GM18520 (cell line): ENCODE results near the gene DGKG.
A peak's percentile ranks its signal among the peaks of the same experiment; 100 is the strongest.

ENCODE experiments used
- ATAC-seq: cut with Tn5 transposase; IDR thresholded peaks from one replicate; pipeline ENCODE4 v1.9.1; 2021; ENCODE audit not compliant: unreplicated experiment

DGKG gene

DNA sequence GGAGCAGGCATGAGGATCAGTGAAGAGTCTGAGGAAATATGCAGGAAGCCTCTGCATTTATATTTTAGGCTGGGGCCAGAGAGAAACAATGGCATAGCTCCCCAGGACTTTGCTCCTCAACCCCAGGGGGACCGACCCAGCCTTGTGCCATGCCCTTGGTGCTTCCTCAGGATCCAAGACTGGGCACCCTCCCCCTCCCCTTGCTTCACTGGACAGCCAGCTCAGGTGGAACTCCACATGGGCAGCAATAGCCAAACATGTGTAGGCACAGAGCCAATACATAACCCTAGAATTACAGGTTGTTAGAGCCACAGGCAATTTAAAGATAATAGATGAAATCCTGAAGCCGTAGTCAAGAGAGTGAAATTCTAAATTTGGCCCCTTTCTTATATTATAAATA is 180.1 kb downstream of the DGKG start:
- ATAC-seq: no peak

DNA sequence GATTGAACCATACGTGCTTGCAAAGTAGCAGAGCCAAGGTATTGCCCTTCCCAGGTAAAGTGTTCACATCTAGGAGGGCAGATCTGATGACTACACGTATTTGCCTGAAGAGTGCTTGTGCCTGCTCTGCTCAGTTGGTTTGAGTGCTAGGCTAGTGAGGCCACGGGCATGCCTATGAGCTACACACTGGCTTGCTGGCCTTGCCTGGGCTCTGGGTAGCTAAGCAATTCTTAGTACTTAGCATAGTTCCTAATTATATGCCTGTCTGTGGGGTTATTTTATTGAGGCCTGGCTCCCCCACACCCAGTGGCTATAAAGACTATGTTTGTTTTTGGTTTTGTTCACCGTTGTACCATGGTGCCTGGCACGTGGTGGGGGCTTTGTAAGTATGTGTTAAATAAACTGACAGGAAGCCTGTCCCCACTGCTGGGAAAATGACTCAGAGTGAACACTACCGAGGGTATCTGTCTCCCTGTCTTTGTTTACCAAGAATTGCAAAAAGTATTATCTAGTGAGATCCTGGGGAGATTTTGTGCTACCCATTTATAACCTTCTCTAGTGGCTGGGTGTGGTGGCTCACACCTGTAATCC is 181.0 kb downstream of the DGKG start:
- ATAC-seq: no peak

DNA sequence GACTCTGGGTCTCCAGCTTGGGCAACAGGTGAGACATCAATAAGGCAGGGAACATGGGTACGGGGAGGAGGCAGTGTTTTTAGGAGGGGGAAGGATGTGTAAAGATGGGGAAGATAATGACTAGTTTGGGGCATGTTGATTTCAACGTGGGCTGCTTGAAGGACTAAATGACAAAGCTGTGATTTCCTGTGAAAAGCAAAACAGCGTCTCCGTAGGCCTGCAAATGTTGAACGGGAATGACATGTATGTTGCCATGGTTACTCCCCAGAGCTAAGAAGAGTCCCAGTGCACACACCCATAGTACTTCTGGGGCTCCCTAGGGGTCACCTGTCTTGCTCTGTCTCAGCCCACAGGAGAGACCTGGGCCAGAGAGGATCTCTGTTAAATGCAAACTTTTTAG is 181.9 kb downstream of the DGKG start:
- ATAC-seq: no peak

GRCh38 chr3:186178412-186178811 is 183.6 kb downstream of the DGKG start:
- no peak for ATAC-seq

GRCh38 chr3:186176373-186176990 is 185.6 kb downstream of the DGKG start:
- no peak for ATAC-seq

GRCh38 chr3:186173224-186173815 is 188.7 kb downstream of the DGKG start:
- no peak for ATAC-seq

DNA sequence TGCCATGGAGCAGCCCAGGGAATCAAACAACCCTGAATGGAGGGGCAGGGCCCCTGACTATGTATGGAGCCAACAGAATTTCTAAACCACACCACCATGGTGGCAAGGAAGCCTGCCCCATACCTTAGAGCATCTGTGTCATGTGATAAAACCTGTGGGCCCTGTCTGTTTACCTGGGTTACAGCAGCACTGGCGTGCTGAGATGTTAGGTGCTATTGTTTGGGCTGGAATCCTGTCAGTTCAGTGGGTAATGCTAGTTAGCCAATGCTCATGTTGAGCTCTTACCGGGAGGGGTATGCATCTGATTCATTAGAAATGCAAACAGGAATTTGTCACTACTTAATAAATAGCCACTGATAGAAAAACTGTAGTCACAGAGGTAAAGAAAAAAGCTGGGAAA is 189.7 kb downstream of the DGKG start:
- ATAC-seq: no peak

GRCh38 chr3:186171521-186171920 is 190.5 kb downstream of the DGKG start:
- no peak for ATAC-seq

GRCh38 chr3:186170516-186170915 is 191.5 kb downstream of the DGKG start:
- ATAC-seq: no peak

DNA sequence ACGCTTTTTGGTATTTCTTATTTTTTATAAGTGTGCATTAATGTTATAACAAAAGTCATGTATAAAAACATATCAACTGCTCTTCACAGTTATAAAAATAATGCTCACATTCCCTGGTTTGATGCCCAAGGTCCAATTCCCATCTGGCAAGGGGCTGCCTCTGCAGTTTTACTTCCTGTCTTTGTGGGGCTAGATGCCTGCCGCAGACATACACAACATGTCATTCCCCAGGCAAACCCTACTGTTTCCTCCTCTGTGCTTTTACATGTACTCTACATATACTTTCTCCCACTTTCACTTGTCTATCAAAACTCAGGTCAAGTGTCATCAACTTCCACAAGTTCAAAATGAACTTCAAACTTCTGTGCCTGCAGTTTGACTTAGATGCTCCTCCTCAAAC is 192.7 kb downstream of the DGKG start:
- no peak for ATAC-seq

DNA sequence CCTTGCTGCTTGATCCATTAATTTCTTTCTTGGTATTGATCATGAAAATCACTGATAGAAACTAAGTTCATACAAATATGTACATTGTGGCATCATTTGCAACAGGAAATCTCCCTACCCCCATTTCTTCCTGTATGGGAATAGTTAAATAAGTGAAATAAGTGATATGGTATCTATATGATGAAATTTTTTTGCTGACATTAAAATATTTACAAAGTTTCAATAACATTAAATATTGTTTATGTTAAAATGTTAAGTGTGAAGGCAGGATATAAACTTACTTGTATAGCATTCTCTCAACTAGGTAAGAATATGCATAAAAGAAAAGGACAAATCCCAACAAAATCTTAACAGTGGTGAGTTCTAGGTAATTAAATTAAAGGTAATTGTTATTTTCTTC is 193.1 kb downstream of the DGKG start:
- no peak for ATAC-seq

GRCh38 chr3:186167646-186168395 is 194.2 kb downstream of the DGKG start:
- ATAC-seq: no peak

DNA sequence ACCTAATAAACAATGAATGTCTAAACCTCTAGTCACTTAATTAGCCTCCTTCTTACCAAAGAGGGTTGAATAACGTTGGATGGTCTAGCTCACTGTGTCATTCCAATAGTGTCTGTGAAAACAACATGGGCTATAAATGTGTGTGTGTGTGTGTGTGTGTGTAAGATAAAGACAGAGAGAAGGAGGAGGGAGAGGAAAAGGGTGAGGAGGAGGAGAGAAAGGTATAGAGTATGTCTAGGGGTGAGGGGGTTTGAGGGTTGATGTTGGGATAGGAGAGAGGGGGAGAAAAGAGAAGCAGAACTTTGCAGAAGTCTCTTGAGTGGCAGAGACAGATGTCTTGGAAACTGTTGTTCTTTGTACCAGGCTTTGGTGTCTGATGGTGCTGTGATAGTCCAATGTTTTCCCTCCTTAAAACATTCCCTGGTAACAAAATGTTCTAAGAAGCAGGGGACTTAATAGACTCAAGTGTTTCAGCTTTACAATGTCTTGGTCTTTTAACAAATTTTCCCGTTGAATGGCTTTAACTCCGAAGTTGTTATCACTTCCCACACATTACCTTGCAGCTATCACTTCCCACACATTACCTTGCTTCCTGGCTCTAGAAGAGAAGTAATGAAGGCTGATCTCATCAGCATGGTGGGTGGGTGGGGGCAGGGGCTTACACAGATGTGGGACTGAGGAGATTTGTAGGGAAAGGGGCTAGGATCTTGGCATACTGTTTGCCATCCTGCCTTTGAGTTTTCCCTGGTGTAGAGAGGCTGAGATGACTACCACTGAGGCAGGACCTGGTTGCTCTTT is 195.3 kb downstream of the DGKG start:
- no peak for ATAC-seq

DNA sequence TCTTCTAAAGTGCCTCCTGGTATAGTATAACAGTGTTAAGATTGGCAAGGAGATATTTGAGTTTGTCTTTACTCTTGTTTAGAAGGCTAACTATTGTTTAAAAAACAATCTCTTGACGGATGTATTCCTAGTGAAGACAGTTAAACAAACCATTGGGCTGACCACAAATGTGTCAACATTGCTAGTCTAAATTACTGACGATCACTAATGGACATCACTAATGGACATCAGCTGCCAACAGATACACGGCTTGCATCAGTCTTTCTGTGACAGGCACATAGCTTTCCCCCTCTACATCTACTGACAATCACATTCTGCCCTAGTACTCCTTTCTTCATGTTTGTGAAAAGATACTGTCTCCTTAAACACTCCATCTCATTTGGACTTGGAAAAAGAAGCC is 196.0 kb downstream of the DGKG start:
- ATAC-seq: no peak

DNA sequence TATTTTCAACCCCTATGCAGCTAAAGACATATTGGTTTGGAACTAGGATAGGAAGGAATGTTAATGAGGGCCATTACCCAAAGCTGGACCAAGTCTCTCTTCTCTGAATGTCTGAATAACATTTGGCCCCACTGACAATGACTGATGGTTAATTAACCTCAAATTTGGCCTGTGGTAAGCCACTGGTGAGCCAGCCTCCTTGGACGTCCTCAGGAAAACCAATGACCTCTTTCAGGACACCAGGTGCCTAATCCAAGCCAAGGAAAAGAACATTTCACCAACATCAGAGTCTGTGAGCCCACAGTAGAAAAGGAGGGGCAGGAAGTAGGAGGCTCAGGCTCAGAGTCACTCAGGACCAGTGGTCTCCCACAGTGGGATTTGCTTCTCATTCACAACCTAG is 196.7 kb downstream of the DGKG start:
- no peak for ATAC-seq

- no peak for ATAC-seq
These were observed 197.3 kb downstream of the DGKG start for GRCh38 chr3:186164696-186165095.

DNA sequence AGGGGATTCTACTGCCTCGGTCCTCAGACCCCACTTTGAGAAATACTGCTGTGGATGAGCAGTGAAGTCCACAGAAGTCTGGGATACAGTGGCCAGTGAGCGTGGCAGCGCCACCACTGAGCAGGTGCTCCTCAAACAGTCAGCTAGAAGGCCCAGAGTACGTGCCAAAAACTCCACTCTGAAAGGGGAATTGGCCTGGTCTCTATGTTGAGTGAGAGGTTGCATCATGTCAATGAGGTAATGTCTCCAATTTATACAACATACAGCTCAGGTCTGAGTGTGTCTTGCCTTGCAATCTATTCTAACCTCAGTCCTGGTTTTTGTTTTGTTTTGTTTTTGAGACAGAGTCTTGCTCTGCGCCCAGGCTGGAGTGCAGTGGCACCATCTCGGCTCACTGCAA is 199.8 kb downstream of the DGKG start:
- no peak for ATAC-seq

DNA sequence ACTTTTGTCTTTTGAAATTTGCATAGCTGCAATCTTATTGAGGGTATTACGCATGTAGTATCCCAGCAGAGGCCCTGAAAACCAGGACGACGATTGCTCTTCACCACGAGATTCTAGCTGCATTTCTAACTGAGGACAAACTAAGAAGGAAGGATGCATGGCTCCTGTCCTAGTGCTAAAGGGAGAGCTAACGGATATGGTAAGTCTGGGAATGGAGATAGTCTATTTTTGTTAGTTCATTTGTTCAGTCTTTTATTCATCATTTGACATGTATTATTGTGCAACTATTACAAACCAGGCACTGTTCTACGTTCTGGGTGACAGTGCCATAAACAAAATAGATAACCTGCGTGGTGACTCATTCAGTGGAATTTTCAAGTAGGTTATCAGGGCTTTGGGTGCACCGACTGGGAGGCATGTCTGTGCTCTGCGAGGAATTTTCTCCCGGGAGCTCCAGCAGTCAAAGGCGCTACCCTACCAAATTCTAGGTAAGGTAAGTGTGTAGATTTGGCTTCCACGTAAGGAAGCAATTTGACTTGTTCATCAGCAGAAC is 201.3 kb downstream of the DGKG start:
- no peak for ATAC-seq

DNA sequence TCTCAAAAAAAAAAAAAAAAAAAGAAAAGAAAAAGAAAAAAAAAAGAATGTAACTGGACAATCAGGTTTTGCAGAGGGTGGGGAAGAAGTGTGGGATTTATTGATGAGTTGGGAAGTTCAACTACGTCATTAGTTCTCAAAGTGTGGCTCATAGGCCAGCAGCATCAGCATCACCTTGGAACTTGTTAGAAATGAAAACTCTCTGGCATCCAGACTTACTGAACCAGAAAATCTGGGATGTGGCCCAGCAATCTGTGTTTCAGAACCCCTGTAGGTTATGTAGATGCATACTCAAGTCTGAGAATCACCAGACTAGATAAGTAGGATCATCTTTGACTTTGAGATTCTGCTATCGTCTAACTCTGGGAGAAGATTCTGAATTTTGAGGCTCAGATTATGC is 207.4 kb downstream of the DGKG start:
- no peak for ATAC-seq

- peak; percentile 74 for ATAC-seq
These were observed 209.1 kb downstream of the DGKG start for GRCh38 chr3:186152889-186153292.

DNA sequence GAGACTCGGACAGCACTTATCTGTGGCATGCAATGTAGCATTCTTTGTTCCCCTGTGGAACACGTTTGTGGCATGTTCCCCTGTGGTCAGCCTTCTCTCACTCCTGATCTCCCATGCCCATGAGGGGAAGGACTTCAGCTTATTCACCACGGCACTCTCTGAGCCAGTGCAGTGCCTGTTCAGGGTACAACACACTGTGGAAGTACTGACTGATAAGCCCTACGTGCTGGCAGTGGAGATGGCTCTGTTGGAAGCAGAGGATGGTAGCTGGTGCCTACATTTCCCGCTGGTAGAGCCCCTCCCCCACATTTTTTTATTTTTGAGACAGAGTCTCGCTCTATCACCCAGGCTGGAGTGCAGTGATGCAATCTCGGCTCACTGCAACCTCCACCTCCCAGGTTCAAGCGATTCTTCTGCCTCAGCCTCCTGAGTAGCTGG is 209.7 kb downstream of the DGKG start:
- no peak for ATAC-seq
